HG03354 (cell line): Measurements from ENCODE around the gene OPHN1.
"Not testable (repeated sequence)": the region's sequence is repeated elsewhere in the genome, so short reads cannot be mapped to it uniquely, and the experiment has no call there.

Experiments used
- ATAC-seq: cut with Tn5 transposase; IDR thresholded peaks from one replicate; pipeline ENCODE4 v1.9.1; 2021; ENCODE audit warnings: mild to moderate bottlenecking; ENCODE audit not compliant: unreplicated experiment, poor library complexity, severe bottlenecking

The OPHN1 gene

DNA sequence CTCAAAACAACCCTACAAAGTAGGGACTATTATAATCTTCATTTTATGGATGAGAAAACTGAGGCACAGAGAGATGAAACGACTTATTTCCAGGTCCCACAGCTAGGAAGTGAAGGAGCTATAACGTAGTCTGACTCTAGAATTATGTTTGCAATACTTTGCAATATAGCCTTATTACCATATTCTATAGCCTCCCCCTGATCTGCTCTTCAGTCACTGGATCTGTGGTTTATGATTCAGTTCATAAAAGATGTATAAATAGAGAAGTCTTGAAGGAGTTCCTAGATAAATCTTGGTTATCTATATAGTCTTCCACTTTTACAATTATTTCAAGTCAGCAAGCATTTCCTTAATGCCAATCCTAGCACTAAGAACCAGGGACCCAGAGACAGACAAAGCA is 57.5 kb downstream of the OPHN1 start:
- ATAC-seq: no peak

DNA sequence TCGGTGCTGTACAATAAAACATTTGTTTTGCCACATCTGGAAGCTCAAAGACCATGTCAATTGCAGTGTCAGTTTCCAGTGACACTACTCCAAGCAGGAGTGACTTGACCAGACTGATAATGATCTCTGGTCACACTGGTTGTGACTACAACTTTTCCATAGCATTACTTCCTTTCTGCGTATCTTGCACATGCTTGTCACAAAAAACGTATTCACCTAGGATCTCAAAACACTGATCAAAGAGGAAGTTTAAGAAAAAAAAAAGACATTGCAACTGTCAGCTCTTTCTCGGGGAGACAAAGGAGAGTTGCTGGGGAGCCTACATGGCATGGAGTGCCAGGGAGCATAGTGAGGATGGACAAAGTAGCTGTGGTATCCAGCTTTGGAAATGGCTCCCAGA is 60.6 kb downstream of the OPHN1 start:
- ATAC-seq: no peak

DNA sequence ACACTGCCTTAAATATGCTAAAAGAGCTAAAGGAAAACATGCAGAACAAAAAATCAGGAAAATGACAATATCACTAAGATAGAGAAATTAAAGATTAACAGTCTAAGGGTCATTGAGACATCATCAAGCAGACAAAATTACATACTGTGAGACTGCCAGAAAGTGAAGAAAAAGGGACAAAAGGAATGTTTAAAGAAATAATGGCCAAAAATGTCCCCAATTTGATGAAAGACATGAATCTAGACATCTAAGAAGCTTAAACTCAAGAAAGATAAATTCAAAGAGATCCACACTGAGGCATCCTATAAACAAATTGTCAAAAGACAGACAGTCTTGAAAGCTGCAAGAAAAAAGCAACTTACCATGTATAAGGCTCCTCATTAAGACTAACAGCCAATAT is 63.7 kb downstream of the OPHN1 start:
- ATAC-seq: no peak

DNA sequence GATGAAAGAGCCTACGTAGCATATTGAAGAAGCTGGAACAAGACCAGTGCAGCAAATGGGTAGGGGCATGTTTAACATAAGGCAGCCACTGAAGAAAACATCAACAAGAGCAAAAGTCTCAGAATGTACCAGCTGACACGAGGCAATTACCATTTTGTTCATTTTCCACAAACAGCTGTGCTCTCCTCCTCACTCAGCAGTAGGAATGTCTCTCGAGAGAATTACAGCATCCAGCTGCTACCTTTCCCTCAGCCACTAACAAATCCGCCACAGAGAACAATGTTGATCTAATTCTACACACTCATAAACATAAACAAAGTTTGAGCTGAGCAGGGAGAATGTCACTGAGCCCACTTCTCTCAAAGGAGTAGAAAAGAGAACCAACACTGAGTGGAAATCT is 68.0 kb downstream of the OPHN1 start:
- ATAC-seq: no peak

DNA sequence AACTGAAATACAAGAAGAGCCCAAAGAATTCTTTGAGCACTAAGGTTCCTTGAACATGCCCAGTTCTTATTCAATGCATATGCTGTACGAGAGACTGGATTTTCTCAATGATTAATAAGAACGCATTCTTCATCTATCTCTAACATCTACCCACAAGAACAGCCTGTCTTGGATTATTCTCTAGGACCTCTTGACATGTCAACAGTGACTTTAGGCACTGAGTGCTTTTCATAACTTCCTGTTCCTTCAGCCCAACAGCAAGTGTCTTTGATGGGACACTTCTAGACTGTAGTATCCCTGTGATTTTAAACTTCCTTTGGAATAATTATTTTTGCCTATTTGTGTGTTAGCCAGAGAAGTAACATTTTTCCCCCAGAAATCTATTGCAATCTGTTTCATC is 69.3 kb downstream of the OPHN1 start:
- ATAC-seq: no peak

DNA sequence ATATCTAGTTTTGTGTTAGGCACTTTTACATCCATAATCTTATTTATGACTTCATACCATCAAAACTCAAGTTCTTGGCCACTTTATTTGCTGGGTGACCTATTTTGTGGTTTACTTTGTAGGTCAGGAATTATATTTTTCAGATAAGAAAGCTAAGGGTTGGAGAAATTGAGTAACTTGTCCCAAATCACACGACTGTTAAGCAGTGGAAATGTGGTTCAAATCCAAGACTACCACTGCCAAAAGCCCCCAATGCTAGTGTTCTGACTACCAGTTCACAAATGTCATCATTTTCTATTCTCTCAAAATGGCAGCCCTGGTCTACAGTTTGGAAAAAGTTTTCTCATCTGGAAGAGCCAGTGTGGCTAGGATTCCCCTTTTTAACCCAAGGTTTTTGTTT is 74.6 kb downstream of the OPHN1 start:
- no peak for ATAC-seq

DNA sequence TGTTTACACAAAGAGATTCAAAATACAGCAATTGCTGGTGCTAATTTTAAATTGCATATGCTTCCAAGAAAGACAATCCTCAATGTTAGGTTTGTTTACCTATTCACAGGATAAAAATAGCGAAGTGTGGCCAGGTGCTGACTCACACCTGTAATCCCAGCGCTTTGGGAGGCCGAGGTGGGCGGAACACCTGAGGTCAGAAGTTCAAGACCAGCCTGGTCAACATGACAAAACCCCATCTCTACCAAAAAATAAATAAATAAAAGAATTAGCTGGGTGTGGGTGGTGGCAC is 77.7 kb downstream of the OPHN1 start:
- ATAC-seq: no peak

DNA sequence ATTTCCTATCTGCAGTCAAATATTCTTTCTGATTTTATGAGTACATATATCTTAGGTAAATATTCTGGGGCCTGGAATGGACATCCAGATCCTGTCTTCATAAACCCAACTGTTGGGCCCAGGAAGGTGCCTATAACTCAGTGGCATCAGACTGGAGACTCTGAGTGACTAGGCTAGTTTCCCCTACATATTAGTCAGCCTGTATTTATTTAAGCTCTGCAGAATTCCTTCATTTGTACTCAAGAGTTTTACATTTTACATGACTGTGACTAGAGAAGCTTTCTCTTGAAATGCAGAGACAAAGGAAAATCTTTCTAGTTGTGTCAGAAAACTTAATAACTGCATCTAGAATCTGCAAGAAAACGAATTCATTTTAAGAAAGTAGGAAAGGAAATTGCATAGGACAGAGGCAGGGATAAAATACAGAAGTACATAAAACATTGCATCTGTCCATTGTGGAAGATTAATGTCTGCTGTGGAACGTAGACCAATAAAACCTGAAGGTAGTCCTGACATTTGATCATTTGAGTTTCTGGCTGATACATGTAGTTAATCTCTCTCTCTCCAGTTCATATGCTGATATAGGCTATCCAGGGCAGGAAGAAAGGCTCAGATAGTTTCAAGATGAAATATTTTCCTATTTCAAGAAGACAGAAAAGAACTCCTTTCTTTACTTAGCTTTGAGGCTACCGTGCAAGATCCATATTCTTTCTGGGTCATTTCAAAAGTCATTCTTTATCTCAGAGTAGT is 78.2 kb downstream of the OPHN1 start:
- ATAC-seq: no peak

DNA sequence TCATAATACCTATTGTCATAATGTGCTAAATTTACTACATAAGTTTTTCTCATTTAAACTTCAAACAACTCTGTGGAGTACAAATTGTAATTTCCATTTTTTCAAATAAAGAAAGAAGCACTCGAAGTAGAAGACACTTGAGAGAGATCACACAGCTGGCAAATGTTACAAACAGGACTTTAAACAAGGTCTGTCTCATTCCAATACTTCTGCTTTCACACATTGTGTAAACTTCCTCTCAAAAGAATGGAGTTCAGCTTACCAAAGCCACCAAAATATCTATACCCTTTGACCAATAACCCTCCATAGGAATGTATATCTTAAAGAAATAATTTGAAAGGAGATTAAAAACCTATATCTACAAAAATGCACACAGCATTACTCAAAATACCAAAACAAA is 88.3 kb downstream of the OPHN1 start:
- ATAC-seq: no peak

DNA sequence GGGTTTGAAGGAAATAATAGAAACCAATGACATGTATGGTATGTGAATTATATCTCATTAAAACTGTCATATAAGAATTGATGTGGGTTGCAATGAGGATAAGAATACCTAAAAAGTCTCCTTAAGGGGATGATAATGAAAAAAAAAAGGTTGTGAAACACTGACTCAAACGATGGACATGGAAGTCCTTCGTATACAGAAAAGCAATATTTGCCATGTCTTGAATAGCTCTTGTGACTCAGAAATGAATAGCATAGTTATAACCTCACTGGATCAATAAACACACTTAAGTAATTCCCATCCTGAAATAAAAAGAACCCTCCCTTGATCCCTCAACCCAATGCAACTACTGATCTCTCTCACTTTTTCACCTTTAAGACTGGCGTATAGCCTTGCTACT is 89.7 kb downstream of the OPHN1 start:
- no peak for ATAC-seq

DNA sequence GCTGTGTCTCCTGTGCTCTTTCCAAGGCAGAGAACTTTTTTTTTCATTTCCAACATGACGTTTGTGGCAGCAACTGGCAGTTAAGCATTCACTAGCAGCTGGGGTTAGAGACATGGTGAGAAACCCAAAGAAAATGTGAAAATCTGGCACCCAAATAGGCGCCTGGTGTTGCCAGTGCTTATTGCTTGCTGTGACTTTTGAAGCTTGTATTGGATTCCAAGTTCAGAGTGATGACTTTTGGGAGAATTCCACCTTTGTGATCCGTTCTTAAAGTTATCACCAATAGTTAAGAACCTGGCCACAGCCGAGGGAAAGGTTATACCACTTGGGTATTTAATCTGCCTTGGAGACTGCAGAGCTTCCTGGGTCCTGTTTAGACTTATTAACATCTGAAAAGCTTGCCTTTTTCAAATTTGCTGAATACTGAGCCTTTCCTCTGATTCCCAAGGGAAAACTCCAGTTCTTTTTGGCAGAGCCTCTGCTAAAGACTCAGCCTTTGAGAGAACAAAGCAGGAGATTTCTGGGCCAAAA is 101.0 kb downstream of the OPHN1 start:
- ATAC-seq: no peak

DNA sequence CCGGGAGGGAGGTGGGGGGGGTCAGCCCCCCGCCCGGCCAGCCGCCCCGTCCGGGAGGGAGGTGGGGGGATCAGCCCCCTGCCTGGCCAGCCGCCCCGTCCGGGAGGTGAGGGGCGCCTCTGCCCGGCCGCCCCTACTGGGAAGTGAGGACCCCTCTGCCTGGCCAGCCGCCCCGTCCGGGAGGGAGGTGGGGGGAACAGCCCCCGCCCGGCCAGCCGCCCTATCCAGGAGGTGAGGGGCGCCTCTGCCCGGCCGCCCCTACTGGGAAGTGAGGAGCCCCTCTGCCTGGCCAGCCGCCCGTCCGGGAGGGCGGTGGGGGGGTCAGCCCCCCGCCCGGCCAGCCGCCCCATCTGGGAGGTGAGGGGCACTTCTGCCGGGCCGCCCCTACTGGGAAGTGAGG is 106.5 kb downstream of the OPHN1 start:
- not testable (repeated sequence) for ATAC-seq

DNA sequence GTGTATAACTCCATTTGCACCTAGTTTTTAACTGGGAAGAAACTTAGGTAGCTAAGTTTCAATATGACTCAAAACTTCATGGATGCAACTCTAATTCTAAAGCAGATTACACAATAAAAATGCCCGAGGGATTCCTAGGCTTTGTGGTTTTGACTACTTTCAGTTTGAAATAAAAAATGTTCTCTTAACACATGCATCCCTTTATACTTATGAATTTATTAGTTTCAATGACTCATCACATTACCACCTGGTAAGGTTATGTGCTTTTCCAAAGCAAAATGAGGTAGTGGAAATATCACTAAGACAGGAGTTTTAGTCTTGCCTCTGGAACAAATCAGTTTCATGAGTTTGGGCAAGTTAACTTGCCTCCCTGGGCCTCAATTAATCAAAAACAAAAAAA is 125.5 kb downstream of the OPHN1 start:
- no peak for ATAC-seq

DNA sequence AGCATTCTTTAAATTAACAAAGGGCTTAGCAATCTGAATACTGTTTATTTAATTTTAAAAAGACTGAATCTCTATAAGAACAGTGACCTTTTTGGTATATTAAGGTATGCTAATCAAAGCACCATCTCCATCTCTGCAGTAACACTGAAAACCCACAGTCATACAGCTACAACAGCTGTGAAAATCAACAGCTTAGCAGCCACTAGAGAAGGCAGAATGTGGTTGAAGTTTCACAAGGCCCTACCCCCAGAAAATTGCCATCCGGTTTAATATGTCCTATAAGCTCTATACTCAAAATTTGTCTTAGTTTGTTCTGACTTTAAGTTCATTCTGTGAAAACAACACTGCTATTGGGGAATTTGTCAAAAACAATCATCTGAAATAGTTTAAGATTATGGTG is 128.7 kb downstream of the OPHN1 start:
- ATAC-seq: no peak

DNA sequence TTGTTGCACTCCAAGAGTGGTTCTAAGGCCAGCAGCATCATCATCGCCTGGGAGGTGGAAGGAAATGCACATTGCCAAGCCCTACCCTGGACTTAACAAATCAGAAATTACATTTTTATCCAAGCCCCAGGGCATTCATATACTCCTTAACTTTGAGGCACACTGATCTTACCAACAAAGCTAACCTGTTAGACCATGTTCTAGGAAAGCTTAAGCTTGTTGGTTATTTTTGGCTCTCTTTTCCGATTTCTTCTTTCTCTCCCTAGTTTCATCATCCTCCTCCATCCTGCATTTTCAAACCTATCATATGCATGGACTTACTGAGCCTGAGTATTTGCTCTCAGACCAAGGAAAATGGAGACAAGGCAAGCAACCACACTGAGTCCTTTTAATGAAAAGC is 133.4 kb downstream of the OPHN1 start:
- no peak for ATAC-seq

DNA sequence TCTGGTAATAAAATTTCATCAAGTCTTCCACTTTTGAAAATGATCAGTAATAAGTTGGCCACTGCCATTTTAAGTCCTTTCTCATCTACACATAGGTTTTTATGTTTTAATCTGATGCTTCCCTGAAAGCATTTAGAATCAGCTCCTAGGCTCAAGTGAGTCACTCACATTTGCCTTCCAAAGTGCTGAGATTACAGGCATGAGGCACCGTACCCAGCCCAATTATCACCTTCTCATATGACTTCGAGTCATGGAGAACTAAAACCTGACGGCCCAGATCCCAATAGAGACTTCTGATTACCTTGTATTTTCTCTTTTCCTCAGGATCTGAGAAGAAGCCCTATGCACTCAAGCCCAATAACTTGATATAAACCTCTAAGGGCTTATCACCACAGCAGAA is 140.8 kb downstream of the OPHN1 start:
- no peak for ATAC-seq

DNA sequence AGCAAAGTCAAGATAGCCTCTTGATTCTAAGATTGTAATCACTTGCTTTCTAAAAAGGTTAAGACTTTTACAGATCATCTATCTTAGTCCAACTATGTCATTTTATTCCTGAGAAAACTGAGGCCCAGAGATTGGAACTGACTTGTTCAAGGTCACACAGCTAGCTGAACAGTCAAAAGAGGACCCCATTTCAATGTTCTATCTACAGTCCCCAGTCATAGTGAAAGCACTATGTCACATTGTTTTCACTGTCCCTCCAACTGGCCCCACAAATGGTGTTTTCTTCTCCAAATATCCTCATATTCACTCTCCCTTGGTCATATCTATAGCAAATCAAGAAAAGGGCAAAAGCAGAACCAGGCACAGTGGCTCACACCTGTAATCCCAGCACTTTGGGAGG is 145.2 kb downstream of the OPHN1 start:
- no peak for ATAC-seq

DNA sequence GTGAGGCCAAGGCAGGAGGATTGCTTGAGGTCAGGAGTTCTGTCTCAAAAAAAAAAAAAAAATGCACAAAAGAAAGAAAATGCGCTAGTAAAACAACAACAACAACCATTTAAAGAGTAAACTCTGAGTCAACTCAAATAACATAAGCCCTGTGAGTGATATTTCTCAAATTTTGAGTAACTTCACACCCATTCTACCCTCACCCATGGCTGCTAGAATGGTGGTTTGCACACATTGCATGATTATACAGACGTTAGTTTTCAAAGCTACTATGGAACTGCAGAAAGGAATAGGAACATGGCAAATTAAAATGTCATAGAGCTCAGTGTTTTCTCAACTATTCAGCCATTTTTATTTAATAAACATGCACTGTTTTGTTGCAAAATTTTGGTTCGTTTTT is 145.9 kb downstream of the OPHN1 start:
- no peak for ATAC-seq

DNA sequence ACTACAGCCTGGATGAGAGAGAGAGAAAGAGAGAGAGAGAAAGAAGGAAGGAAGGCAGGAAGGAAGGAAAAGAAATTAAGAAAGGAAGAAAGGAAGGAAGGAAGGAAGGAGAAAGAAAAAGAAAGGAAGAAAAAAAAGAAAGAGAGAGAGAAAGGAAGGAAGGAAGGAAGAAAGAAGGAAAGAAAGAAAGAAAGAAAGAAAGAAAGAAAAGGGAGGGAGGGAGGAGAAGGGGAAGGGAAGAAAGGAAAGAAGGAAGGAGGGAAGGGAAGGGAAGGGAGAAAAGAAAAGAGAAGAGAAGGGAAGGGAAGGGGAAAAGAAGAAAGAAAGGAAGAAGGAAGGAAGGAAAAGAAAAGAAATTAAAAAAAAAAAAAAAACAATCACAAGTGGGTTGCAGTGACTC is 146.3 kb downstream of the OPHN1 start:
- ATAC-seq: no peak

DNA sequence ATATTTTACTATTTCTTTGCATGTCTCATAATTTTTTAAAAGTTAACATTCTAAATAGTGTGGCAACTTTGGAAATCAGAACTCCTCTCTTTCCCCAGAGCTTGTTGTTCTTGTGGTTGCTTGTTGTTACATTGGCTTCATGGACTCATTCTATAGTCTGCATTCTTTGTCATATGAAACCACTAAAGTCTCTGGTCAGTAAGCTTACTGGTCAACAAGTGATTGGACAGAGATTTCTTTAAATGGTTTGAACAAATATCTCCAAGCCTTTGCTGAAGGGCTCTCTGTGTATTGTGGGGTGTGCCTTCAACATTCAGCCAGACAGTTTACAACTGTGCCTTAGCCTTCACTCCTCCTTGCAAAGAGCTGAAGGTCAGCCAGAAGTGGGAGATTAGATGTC is 147.2 kb downstream of the OPHN1 start:
- no peak for ATAC-seq

DNA sequence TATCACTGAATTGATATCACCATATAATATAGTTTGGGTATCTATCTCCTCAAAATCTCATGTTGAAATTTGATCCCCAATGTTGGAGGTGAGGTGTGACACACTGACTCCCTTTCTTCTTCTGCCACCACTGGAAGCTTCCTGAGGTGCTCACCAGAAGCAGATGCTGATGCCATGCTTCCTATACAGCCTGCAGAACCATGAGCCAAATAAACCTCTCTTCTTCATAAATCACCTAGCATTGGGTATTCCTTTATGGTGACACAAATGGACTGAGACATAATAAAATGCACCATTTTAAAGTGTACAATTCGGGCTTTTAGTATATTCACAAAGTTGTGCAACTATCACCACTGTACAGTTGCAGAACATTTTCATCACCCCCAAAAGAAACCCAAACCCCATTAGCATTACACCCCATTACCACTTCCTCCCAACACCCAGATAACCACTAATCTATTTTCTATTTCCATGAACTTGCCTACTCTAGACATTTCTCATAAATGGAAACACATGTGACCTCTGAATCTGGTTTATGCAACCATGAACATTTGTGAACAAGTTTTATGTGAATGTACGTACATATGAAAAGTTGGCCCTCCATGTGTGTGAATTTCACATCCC is 148.9 kb downstream of the OPHN1 start:
- no peak for ATAC-seq

DNA sequence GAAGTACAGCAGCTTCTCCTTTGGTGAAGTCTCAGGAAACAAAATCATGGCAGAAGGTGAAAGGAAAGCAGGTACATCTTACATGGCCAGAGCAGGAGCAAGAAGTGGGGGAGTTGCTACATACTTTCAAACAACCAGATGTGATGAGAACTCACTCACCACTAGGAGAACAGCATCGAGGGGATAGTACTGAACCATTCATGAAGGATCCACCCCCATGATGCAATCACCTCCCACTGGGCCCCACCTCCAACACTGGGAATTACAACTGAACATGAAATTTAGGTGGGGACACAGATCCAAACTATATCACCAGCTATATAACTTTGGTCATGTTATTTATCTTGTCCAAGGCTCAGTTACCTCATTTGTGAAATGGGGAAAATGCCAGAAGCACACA is 159.4 kb downstream of the OPHN1 start:
- ATAC-seq: no peak
